Measurements from ENCODE around the gene ANKRD18B.
"Not testable (repeated sequence)": the region's sequence is repeated elsewhere in the genome, so short reads cannot be mapped to it uniquely, and the experiment has no call there.

The ANKRD18B gene

GRCh38 chr9:33611358-33611757, 87.3 kb downstream of the ANKRD18B start:
- DNase-seq (ENCODE audit: low read depth, low spot score) = no peak

- DNase-seq (ENCODE audit: low read depth, low spot score) = not testable (repeated sequence)
These were observed 88.4 kb downstream of the ANKRD18B start for GRCh38 chr9:33612410-33612809.

- DNase-seq (ENCODE audit: low read depth, low spot score) = no peak
These were observed 90.1 kb downstream of the ANKRD18B start for GRCh38 chr9:33614001-33614687.

GRCh38 chr9:33618370-33618769, 94.3 kb downstream of the ANKRD18B start:
- DNase-seq (ENCODE audit: low read depth, low spot score) = not testable (repeated sequence)

- no peak for DNase-seq (ENCODE audit: low read depth, low spot score)
These were observed 95.8 kb downstream of the ANKRD18B start for GRCh38 chr9:33619666-33620404.

GRCh38 chr9:33620738-33621439, 96.8 kb downstream of the ANKRD18B start:
- DNase-seq (ENCODE audit: low read depth, low spot score) = no peak
